Measurements from ENCODE around the gene TRMU. TPM values are rescaled to one million over a fixed set of nuclear protein-coding genes. Genes with fewer than 3 reads are reported as not detected.

The TRMU gene
- total and polyA plus RNA-seq, 5 donors = 31.5 to 48.7 (median 40.2) TPM

DNA sequence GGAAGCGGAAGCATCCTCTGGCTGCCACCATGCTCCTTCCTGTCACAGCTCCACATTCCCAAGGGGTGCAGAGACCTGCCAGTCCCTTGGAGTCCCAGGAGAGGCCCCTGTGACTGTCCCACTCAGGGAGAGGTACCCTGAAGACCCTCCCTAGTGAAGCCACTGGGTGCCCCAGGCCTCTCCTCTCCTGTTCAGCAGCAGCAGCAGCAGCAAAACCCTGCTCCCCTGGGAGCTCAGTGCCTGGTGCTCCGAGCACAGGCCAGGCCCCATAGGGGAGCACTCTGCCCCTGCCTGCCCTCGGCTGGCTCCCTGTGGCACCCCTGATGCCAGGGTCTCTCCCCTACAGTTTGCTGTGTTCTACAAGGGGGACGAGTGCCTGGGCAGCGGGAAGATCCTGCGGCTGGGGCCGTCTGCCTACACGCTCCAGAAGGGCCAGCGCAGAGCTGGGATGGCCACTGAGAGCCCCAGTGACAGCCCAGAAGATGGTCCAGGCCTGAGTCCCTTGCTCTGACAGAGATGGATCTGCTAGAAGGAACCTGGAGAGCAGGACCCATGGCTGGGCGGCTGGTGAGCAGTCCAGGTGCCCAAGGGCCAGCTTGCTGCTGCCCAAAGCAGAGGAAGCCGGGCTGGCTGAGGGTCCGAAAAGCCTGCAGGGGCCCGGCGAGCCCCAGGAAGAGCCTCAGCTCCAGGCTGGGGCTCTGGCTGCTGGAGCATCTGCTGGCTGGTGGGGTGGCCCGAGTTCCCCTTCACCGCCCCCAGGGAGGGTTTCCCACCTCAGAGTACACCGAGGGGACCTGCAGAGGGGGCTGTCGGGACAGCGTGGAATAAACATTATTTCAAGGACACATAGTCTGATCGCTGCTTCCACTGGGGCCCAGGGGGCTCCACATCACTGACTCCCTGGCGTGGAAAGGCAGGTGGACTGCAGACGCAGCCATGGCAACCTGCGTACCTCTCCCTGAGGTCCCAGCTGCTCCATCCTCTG is 21.3 kb downstream of the TRMU start:
- Histone ChIP-seq H3K9me3 (ENCODE audit: control insufficient read depth, low read length) (no peaks in the 10 kb centered on the region), H3K27ac (ENCODE audit: low read length) (no peak overlapping the region), H3K4me1 (ENCODE audit: control insufficient read depth, insufficient read depth, low read length) (no peaks in the 10 kb centered on the region), H3K4me3 (ENCODE audit: low read length) (no peak overlapping the region), H3K27me3 (ENCODE audit: control insufficient read depth, insufficient read depth) (no peaks in the 10 kb centered on the region)
- no peak for ATAC-seq
- peak in 2 of 3 donors; percentile 37 to 39 for DNase-seq
- WGBS = 90% methylated on average over 23 of the region's 23 CpGs
- intact Hi-C loops (cut with DNase I) = no loop called here

DNA sequence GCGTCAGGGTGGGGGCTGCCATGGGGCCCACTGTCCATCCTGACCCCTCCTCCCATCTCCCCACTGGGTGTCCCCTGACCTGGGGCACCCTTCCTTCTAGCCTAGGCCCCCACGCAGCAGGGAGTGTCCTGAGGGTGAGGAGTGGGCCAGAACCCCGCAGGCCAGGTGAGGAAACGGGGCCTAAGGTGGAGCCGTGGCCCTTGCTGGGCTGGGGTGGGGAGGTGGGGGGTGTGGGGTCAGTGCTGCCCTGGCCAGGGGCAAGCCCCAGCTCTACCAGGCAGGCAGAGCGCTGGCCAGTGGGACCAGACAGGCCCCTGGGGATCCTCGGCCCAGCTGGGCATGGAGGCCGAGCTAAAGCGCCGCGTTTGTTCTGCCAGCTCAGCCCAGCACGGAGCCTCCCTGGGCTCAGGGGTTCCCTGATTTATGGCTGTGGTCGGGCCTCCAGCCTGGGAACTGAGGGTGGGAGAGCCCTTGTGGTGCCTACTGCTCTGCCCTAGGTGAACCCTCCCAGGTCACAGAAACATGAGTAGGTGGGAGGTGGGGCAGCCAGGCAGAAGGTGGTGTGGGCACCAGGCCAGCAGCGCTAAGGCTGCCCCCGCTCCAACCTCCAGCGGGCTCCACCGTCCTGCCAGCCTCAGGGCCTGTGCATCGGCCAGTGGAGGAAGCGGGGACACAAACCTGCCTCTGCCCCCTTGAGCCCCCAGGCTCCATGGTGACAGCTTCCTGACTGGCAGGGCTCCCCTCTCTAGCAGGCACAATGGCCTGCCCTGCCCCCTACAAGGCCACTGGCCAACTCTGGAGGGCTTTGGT is 22.4 kb downstream of the TRMU start:
- Histone ChIP-seq H3K4me1 (ENCODE audit: control insufficient read depth, insufficient read depth, low read length) (no peaks in the 10 kb centered on the region), H3K4me3 (ENCODE audit: low read length) (no peak overlapping the region), H3K27me3 (ENCODE audit: control insufficient read depth, insufficient read depth) (no peaks in the 10 kb centered on the region), H3K9me3 (ENCODE audit: control insufficient read depth, low read length) (no peaks in the 10 kb centered on the region), H3K27ac (ENCODE audit: low read length) (no peak overlapping the region)
- no peak for ATAC-seq
- WGBS = 83% methylated on average over 19 of the region's 19 CpGs
- intact Hi-C loops (cut with DNase I) = no loop called here
- peak in 1 of 3 donors; percentile 55 for DNase-seq

DNA sequence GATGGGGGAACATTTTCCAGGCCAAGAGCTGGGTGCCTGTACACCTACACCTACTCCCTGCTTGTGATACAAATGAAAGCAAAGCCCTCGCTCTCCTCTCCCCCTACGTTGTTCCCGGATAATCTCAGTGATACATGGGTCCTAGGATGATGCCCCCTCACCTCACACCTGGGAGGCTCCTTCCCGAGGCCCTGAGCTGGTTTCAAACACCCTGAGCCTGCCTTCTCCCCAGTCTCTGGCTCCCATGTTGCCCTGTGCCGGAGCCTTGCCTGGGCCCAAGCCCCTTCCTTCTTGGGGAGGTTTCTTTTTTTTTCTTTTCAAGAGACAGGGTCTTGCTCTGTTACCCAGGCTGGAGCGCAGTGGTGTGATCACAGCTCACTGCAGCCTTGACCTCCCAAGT is 23.3 kb downstream of the TRMU start:
- H3K4me1 ChIP-seq (ENCODE audit: control insufficient read depth, insufficient read depth, low read length) = no peaks in the 10 kb centered on the region
- 90% methylated on average over 6 of the region's 6 CpGs for WGBS
- intact Hi-C loops (cut with DNase I) = no loop called here
- ATAC-seq = no peak
- DNase-seq = peak in 1 of 3 donors; percentile 21
- no peak overlapping the region for H3K27ac ChIP-seq (ENCODE audit: low read length)
- H3K27me3 ChIP-seq (ENCODE audit: control insufficient read depth, insufficient read depth) = no peaks in the 10 kb centered on the region
- H3K9me3 ChIP-seq (ENCODE audit: control insufficient read depth, low read length) = no peaks in the 10 kb centered on the region
- no peak overlapping the region for H3K4me3 ChIP-seq (ENCODE audit: low read length)

DNA sequence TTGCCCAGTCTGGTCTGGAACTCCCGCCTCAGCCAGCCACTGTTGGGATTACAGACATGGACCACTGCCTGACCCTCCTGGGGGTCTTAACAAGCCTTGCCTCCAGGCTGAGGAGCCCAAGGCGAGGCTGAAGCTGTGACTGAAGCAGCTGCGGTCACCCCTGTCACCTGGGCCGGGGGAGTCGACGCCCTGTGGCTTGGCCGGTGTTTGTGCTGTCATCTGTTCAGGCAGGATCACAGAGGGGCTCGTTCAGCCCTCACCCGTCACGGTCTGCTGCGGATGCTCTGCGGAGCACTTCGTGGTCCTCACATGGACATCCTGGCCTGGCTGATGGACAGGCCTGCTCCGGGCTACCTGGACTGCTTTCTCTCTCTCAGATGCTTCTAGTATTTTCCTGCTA is 23.8 kb downstream of the TRMU start:
- intact Hi-C loops (cut with DNase I) = no loop called here
- Histone ChIP-seq H3K27me3 (ENCODE audit: control insufficient read depth, insufficient read depth) (no peaks in the 10 kb centered on the region), H3K27ac (ENCODE audit: low read length) (no peak overlapping the region), H3K4me3 (ENCODE audit: low read length) (no peak overlapping the region), H3K9me3 (ENCODE audit: control insufficient read depth, low read length) (no peaks in the 10 kb centered on the region), H3K4me1 (ENCODE audit: control insufficient read depth, insufficient read depth, low read length) (no peaks in the 10 kb centered on the region)
- DNase-seq = peak in 1 of 3 donors; percentile 48
- 87% methylated on average over 14 of the region's 14 CpGs for WGBS
- no peak for ATAC-seq

DNA sequence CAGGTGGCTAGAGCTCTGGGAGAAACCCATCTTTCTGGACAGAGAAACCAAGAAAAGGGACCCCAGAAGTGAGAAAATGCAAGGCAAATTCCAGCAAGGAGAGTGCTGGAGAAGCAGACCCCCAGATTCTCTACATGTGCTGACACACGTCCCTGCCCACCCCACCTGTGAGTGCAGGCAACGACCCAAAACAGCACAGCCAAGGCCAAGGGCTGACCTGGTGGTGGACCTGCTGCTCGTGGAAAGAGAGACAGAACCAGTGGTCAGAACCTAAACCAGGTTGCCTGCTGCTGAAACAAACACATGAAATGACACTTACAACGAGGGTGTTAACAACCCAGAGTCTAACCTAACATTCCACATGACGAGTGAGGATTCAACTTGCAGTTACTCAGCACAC is 24.6 kb downstream of the TRMU start:
- no peak overlapping the region for H3K4me3 ChIP-seq (ENCODE audit: low read length)
- H3K4me1 ChIP-seq (ENCODE audit: control insufficient read depth, insufficient read depth, low read length) = no peaks in the 10 kb centered on the region
- 82% methylated on average over 5 of the region's 5 CpGs for WGBS
- ATAC-seq = no peak
- intact Hi-C loops (cut with DNase I) = no loop called here
- DNase-seq = peak in 1 of 3 donors; percentile 16
- H3K9me3 ChIP-seq (ENCODE audit: control insufficient read depth, low read length) = no peaks in the 10 kb centered on the region
- no peaks in the 10 kb centered on the region for H3K27me3 ChIP-seq (ENCODE audit: control insufficient read depth, insufficient read depth)
- no peak overlapping the region for H3K27ac ChIP-seq (ENCODE audit: low read length)

DNA sequence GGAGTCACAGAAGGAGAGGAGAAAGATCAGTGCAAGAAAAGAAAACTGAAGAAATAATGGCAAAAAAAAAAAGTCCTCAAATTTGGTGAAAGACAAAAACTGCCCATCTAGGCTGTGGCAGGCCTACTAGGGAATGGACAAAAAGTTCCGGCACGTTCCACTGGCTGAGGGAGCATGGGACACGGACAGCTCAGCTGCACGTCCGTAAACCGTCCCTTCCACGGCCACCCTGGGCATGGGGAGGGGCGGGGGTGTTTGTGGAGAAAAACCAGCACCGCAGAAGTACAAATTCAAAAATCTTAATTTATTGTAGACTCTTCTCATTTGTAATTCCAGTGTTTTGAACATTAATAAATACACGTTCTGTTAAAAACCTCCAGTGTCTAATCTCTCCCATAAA is 25.4 kb downstream of the TRMU start:
- WGBS = 91% methylated on average over 10 of the region's 10 CpGs
- peak in 1 of 3 donors; percentile 33 for DNase-seq
- intact Hi-C loops (cut with DNase I) = no loop called here

DNA sequence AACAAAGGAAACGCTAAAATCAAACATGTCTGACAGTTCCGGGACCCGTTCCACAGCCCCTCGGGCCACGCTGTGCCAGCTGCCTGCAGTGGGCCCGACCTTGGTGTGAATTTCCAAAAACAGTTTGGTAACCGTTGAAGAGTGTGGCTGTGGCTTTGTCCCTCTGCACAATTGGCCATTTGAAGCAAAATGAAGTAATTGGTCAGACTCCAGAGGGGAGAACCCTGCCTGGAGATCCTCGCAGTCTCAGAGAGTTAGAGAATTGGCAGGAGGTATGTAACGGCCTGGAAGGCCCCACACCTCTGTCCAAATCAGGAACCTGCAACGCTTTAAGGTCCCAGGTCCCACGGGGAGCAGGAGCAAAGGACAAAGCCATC is 26.3 kb downstream of the TRMU start:
- WGBS = 56% methylated on average over 11 of the region's 11 CpGs
- H3K27ac ChIP-seq (ENCODE audit: low read length) = no peak overlapping the region
- ATAC-seq = no peak
- no peaks in the 10 kb centered on the region for H3K27me3 ChIP-seq (ENCODE audit: control insufficient read depth, insufficient read depth)
- H3K4me1 ChIP-seq (ENCODE audit: control insufficient read depth, insufficient read depth, low read length) = no peaks in the 10 kb centered on the region
- no peak overlapping the region for H3K4me3 ChIP-seq (ENCODE audit: low read length)
- peak in 1 of 3 donors; percentile 36 for DNase-seq
- intact Hi-C loops (cut with DNase I) = no loop called here
- no peaks in the 10 kb centered on the region for H3K9me3 ChIP-seq (ENCODE audit: control insufficient read depth, low read length)

More for the DNA sequence above, 25.4 kb downstream of the TRMU start:
- Histone ChIP-seq H3K4me1 (ENCODE audit: control insufficient read depth, insufficient read depth, low read length) (no peaks in the 10 kb centered on the region), H3K27ac (ENCODE audit: low read length) (no peak overlapping the region), H3K27me3 (ENCODE audit: control insufficient read depth, insufficient read depth) (no peaks in the 10 kb centered on the region), H3K9me3 (ENCODE audit: control insufficient read depth, low read length) (no peaks in the 10 kb centered on the region), H3K4me3 (ENCODE audit: low read length) (no peak overlapping the region)
- ATAC-seq = no peak

DNA sequence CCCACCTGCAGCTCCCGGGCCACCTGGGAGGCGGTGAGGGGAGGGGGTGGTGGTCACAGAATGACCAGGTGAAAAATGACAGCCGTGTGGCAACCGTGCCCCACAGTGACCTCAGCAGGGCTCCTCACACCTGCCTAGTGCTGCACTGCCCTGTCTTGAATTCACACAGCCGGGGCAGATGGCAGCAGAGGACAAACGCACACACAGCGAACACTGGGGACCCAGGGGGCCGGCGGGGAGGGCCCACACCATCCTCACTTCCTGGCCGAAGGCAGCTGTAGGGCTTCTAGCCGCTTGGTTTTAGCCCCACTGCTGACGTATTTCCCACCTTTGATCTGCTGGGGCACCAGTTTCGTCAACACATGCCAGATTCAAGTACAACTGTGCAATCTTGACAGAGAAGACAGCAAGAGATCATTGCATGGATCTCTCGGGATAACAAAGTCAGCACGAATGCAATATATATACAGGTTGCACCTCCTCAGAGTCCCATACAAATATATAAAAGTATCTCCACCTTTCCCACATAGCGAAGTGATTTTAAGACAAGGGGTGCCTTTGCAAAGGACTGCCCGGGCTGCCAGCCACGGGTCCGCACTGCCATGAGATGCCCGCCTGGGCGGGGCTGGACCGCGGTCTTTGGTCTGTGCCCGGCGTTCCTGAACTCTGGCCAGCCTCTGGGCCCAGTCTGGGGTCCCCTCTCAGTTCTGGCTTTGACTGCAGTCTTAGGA is 26.9 kb downstream of the TRMU start:
- DNase-seq (peak in 2 of 3 donors; percentile 43 to 60), ATAC-seq (no peak)
- no peaks in the 10 kb centered on the region for H3K27me3 ChIP-seq (ENCODE audit: control insufficient read depth, insufficient read depth)
- intact Hi-C loops (cut with DNase I) = no loop called here
- H3K9me3 ChIP-seq (ENCODE audit: control insufficient read depth, low read length) = no peaks in the 10 kb centered on the region
- H3K27ac ChIP-seq (ENCODE audit: low read length) = no peak overlapping the region
- H3K4me3 ChIP-seq (ENCODE audit: low read length) = no peak overlapping the region
- WGBS = 61% methylated on average over 25 of the region's 25 CpGs
- no peaks in the 10 kb centered on the region for H3K4me1 ChIP-seq (ENCODE audit: control insufficient read depth, insufficient read depth, low read length)

DNA sequence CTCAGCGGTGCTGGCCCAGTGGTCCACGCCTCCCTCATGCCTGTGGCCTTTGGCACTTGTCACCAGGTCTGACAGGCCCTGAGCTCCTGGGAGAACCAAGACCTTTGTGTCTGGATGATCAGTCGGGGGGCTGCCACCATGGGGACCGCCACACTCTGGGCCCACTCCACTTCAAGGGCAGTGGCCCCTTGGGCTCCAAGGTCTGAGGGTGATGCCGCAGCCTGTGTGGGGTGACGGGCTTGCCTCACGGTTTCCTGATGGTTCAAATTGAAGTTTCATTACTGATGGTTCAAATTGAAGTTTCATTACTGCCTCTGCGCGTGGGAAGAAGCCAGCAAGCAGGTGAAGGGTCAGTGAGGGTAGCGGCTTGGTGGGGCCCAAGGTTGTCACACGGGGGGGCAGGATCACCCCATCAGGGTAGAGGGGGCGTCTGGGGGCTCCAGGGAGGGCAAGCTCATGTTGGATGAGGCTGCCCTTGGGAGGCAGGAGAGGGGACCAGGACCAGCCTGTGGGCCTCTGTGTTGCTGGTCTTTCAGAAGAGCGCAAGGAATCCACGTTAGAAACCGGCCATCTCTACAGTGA is 27.5 kb downstream of the TRMU start:
- peak in 2 of 3 donors; percentile 30 to 47 for DNase-seq
- H3K4me3 ChIP-seq (ENCODE audit: low read length) = no peak overlapping the region
- no peaks in the 10 kb centered on the region for H3K9me3 ChIP-seq (ENCODE audit: control insufficient read depth, low read length)
- ATAC-seq = no peak
- intact Hi-C loops (cut with DNase I) = no loop called here
- H3K27me3 ChIP-seq (ENCODE audit: control insufficient read depth, insufficient read depth) = no peaks in the 10 kb centered on the region
- H3K27ac ChIP-seq (ENCODE audit: low read length) = no peak overlapping the region
- WGBS = 89% methylated on average over 15 of the region's 15 CpGs
- H3K4me1 ChIP-seq (ENCODE audit: control insufficient read depth, insufficient read depth, low read length) = no peaks in the 10 kb centered on the region

DNA sequence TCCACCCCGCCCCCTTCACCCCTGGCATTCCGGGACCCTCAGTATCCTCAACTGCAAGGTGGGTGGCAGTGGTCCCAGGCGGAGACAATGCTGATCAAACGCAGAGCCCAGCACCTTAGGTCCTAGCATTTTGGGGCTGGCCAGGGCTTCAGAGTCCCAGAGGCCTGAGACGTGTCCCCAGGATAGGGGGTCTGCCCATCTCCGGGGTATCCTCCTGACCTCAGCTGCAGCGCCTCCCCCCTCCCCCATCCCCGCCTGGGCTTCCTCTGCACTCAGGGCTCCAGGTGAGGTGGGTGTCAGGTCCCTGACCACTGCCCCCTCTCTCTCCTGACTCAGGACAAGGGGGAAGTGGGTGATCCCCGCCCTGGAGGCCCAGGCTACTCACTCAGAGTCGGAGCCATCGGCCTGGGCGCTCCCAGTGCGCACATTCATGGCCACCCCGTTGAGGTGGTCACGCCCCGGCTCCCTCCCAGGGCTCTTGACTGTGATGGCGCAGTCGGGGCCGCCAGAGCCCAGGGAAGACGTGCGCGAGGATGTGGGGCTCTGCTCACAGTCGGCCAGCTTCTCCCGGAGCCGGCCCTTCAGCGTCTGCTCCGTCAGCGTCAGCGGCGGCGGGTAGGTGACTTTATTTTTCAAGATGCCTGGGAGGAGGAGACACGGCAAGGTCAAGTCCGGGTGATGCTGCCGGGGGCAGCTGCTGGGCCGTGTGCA is 28.3 kb downstream of the TRMU start:
- 85% methylated on average over 35 of the region's 35 CpGs for WGBS
- Histone ChIP-seq H3K9me3 (ENCODE audit: control insufficient read depth, low read length) (no peaks in the 10 kb centered on the region), H3K4me3 (ENCODE audit: low read length) (no peak overlapping the region), H3K27ac (ENCODE audit: low read length) (no peak overlapping the region), H3K4me1 (ENCODE audit: control insufficient read depth, insufficient read depth, low read length) (no peaks in the 10 kb centered on the region), H3K27me3 (ENCODE audit: control insufficient read depth, insufficient read depth) (no peaks in the 10 kb centered on the region)
- DNase-seq (peak in 2 of 3 donors; percentile 50 to 51), ATAC-seq (no peak)
- intact Hi-C loops (cut with DNase I) = no loop called here
